HL-60 (cell line): ENCODE measurements around the gene RPS14.

Experiments used
- DNase-seq, 2 experiments: peaks; one replicate each; pipeline ENCODE4 v3.0.0-alpha.2; 2010 to 2020; ENCODE audit warnings: low read depth in 1 of 2, low spot score in 1 of 2
- H3K27ac ChIP-seq: fragments of 250-450 bp; sonication (Bioruptor Pico); replicated peaks from 2 replicates; pipeline ENCODE4 v1.5.1; 2020; ENCODE audit warnings: mild to moderate bottlenecking, moderate library complexity
- H3K27me3 ChIP-seq: fragments of 250-450 bp; sonication (Bioruptor Pico); 2 replicates; pipeline ENCODE4 v1.5.1; 2021; ENCODE audit warnings: mild to moderate bottlenecking, moderate library complexity; ENCODE audit not compliant: insufficient read depth, poor library complexity, severe bottlenecking
- H3K4me3 ChIP-seq: replicated peaks from 2 replicates; pipeline ENCODE4 v1.5.1; 2011; ENCODE audit warnings: mild to moderate bottlenecking, control low read depth, low read length; ENCODE audit not compliant: insufficient read depth
- GABPA ChIP-seq: IDR thresholded peaks from 2 replicates; pipeline ENCODE4 v1.6.1; 2012; ENCODE audit warnings: low read depth
- POLR2AphosphoS5 ChIP-seq: IDR thresholded peaks from 2 replicates; pipeline ENCODE4 v1.6.1; 2012; ENCODE audit warnings: low read depth
- SPI1 ChIP-seq: IDR thresholded peaks from 2 replicates; pipeline ENCODE4 v1.6.1; 2012; ENCODE audit warnings: low read depth, mild to moderate bottlenecking, borderline replicate concordance
- TF ChIP-seq, protein P1 (sequence below): IDR thresholded peaks from 2 replicates; pipeline ENCODE4 v1.6.1; 2012; ENCODE audit warnings: low read depth; ENCODE audit not compliant: insufficient replicate concordance
- TF ChIP-seq, protein P2 (sequence below): IDR thresholded peaks from one replicate; pipeline ENCODE4 v1.5.1; 2011; ENCODE audit warnings: low read length, control low read depth, inconsistent platforms; ENCODE audit not compliant: insufficient read depth

The RPS14 gene

DNA sequence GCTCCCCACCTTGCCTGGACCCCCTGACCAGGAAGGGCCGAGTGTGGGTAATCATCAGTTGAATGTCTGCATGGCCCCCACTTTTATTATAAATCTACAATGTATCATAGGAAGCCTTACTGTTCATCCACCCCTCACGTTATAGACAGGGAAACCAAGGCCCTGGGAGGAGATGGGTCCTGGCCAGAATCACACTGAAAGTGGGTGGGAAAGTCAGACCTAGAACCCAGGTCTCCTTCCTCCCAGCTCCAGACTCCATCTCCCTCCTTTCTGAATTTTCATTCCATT is 53.9 kb downstream of the RPS14 start:
- no peak overlapping the region for H3K27ac ChIP-seq
- no peak for DNase-seq

DNA sequence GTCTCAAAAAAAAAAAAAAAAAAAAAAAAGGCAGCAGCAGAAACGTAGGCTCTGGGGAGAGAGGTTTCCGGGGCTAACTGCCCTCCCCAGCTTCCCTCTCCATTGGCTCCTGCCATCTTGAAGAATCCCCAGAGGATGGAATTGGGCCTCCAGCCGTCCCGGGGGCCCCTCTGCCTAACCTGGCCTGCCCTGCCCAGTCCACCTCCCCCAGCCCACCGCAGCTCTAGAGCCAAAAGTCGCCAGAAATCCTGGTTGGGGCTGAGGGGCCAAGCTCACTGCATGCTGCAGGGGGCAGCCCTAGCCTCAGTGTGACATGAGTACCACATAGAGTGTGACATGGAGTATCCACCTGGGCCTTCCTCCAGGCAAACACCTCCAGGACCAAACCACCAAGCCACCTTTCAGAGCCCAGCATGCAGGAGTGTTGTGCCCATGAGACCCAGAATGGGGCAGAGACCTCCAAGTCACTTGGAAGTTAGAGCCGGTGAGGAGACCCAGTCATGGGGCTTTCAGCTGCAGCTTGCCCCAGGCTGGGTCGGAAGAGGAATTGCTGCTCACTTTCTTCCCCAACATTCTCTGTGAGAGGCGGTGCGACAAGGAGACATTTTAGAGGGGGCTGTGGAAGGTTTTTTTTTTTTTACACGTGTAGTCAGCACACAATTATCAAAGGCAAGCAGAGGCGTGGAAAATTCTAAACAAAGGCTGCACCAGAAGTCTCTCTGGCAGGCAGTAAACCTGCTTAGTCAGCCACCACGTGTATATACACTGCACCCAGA is 54.4 kb downstream of the RPS14 start:
- H3K27ac ChIP-seq, result no peak overlapping the region
- TF ChIP-seq, protein P1, sequence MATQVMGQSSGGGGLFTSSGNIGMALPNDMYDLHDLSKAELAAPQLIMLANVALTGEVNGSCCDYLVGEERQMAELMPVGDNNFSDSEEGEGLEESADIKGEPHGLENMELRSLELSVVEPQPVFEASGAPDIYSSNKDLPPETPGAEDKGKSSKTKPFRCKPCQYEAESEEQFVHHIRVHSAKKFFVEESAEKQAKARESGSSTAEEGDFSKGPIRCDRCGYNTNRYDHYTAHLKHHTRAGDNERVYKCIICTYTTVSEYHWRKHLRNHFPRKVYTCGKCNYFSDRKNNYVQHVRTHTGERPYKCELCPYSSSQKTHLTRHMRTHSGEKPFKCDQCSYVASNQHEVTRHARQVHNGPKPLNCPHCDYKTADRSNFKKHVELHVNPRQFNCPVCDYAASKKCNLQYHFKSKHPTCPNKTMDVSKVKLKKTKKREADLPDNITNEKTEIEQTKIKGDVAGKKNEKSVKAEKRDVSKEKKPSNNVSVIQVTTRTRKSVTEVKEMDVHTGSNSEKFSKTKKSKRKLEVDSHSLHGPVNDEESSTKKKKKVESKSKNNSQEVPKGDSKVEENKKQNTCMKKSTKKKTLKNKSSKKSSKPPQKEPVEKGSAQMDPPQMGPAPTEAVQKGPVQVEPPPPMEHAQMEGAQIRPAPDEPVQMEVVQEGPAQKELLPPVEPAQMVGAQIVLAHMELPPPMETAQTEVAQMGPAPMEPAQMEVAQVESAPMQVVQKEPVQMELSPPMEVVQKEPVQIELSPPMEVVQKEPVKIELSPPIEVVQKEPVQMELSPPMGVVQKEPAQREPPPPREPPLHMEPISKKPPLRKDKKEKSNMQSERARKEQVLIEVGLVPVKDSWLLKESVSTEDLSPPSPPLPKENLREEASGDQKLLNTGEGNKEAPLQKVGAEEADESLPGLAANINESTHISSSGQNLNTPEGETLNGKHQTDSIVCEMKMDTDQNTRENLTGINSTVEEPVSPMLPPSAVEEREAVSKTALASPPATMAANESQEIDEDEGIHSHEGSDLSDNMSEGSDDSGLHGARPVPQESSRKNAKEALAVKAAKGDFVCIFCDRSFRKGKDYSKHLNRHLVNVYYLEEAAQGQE, result no peak
- TF ChIP-seq POLR2AphosphoS5 (no peak), GABPA (no peak), SPI1 (no peak)
- TF ChIP-seq, protein P2, sequence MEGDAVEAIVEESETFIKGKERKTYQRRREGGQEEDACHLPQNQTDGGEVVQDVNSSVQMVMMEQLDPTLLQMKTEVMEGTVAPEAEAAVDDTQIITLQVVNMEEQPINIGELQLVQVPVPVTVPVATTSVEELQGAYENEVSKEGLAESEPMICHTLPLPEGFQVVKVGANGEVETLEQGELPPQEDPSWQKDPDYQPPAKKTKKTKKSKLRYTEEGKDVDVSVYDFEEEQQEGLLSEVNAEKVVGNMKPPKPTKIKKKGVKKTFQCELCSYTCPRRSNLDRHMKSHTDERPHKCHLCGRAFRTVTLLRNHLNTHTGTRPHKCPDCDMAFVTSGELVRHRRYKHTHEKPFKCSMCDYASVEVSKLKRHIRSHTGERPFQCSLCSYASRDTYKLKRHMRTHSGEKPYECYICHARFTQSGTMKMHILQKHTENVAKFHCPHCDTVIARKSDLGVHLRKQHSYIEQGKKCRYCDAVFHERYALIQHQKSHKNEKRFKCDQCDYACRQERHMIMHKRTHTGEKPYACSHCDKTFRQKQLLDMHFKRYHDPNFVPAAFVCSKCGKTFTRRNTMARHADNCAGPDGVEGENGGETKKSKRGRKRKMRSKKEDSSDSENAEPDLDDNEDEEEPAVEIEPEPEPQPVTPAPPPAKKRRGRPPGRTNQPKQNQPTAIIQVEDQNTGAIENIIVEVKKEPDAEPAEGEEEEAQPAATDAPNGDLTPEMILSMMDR, result no peak
- no peak overlapping the region for H3K4me3 ChIP-seq
- no peaks in the 10 kb centered on the region for H3K27me3 ChIP-seq
- no peak for DNase-seq

More for the DNA sequence above, 53.9 kb downstream of the RPS14 start:
- Histone ChIP-seq H3K27me3 (no peaks in the 10 kb centered on the region), H3K4me3 (no peak overlapping the region)
- no peak for TF ChIP-seq POLR2AphosphoS5
- TF ChIP-seq SPI1, result no peak
- TF ChIP-seq, protein P1, result no peak
- TF ChIP-seq, protein P2, result no peak
- no peak for TF ChIP-seq GABPA

DNA sequence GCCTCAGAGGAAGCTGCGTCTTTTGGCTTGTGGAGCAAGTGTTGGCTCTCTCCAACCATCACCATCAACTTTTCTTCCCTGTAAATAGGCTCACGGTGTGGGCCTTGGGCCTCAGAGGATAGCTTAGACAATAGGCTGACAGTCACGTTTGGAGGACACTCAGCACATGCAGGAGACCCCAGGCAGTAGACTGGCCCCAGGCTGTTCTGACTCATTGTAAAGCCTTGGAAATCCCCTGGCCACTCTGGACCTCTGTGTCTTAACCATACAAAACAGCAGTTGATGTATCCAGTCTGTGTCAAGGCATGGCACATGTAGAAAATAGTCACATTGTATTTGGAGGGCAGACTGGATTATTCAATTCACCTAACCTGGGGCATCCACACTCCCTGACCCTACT is 55.4 kb downstream of the RPS14 start:
- Histone ChIP-seq H3K27me3 (no peaks in the 10 kb centered on the region), H3K4me3 (no peak overlapping the region), H3K27ac (no peak overlapping the region)
- DNase-seq, result no peak
- TF ChIP-seq, protein P1, result no peak
- TF ChIP-seq, protein P2, result no peak
- TF ChIP-seq SPI1 (no peak), POLR2AphosphoS5 (no peak), GABPA (no peak)
